GM18868 (cell line): ENCODE data around the gene MEF2B.
"Not testable (repeated sequence)": the region's sequence is repeated elsewhere in the genome, so short reads cannot be mapped to it uniquely, and the experiment has no call there.

Experiments
- ATAC-seq: cut with Tn5 transposase; IDR thresholded peaks from one replicate; pipeline ENCODE4 v1.9.1; 2021; ENCODE audit warnings: mild to moderate bottlenecking, moderate library complexity; ENCODE audit not compliant: unreplicated experiment

MEF2B gene

GRCh38 chr19:19132912-19133311 lies 37.2 kb downstream of the MEF2B start:
- ATAC-seq = no peak

- ATAC-seq = no peak
Observed at GRCh38 chr19:19131989-19132388, 38.1 kb downstream of the MEF2B start.

- no peak for ATAC-seq
Observed at GRCh38 chr19:19126102-19126501, 44.0 kb downstream of the MEF2B start.

- ATAC-seq = no peak
Observed at GRCh38 chr19:19123386-19123785, 46.7 kb downstream of the MEF2B start.

GRCh38 chr19:19122902-19123301 lies 47.2 kb downstream of the MEF2B start:
- ATAC-seq = no peak

GRCh38 chr19:19121371-19121770 lies 48.7 kb downstream of the MEF2B start:
- no peak for ATAC-seq

GRCh38 chr19:19120308-19121231 lies 49.5 kb downstream of the MEF2B start:
- no peak for ATAC-seq

- no peak for ATAC-seq
Observed at GRCh38 chr19:19119325-19120237, 50.5 kb downstream of the MEF2B start.

GRCh38 chr19:19115954-19116353 lies 54.1 kb downstream of the MEF2B start:
- no peak for ATAC-seq

GRCh38 chr19:19113040-19113626 lies 56.9 kb downstream of the MEF2B start:
- no peak for ATAC-seq

GRCh38 chr19:19111967-19112580 lies 58.0 kb downstream of the MEF2B start:
- no peak for ATAC-seq

GRCh38 chr19:19111136-19111835 lies 58.8 kb downstream of the MEF2B start:
- ATAC-seq = no peak

- no peak for ATAC-seq
Observed at GRCh38 chr19:19110410-19111135, 59.5 kb downstream of the MEF2B start.

GRCh38 chr19:19109601-19110000 lies 60.5 kb downstream of the MEF2B start:
- ATAC-seq = no peak

GRCh38 chr19:19107654-19108053 lies 62.4 kb downstream of the MEF2B start:
- ATAC-seq = no peak

- ATAC-seq = not testable (repeated sequence)
Observed at GRCh38 chr19:19106938-19107337, 63.1 kb downstream of the MEF2B start.

GRCh38 chr19:19106056-19106551 lies 64.0 kb downstream of the MEF2B start:
- ATAC-seq = no peak

- ATAC-seq = no peak
Observed at GRCh38 chr19:19105365-19106055, 64.6 kb downstream of the MEF2B start.

- no peak for ATAC-seq
Observed at GRCh38 chr19:19103167-19103566, 66.9 kb downstream of the MEF2B start.
